ENCODE results near the gene CDKN1A. TPM values are rescaled to one million over a fixed set of nuclear protein-coding genes. Genes with fewer than 3 reads are reported as not detected.

CDKN1A gene
- total and polyA plus RNA-seq, 10 of the 15 experiments (the other 5 are each of a cell fraction or from before 2014, with no cell fraction given) = 25.2 to 637 (median 216) TPM

DNA sequence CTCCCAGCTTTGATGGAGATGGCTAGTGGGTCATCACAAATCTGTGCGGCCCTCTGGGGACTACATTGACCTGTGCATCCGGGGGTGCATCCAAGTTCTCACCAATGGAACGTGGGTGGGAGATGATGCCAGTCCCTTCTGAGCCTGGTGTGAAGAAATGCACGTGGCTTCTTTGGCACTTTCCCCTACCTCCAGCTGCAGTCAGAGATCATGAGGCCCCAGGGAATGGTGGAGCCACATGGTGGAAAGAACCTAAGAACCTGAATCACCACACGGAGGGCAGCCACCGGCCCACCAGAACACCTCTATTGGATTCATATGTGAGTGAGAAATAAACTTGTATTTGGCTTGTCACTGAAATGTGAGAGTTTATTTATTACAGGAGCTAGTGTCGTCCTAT, 9.9 kb upstream of the CDKN1A start:
- ChIA-PET RAD21 (ENCODE audit: unreplicated experiment) (interaction anchor here (0.5 to 8.0 kb wide), 6 partner anchors 10 to 310 kb away, joined by 3 to 195 read pairs (median 4); partner anchors contain the start of gene CDKN1A), POLR2A (interaction anchor here (1.6 to 10.4 kb wide), 5 partner anchors 9 to 87 kb away, joined by 3 to 243 read pairs (median 9); partner anchors contain the start of gene CDKN1A), SMC1A (ENCODE audit: uncharacterized antibody, unreplicated experiment) (interaction anchor here (1.2 to 17.5 kb wide), 4 partner anchors 10 to 86 kb away, joined by 4 to 240 read pairs (median 122); partner anchors contain the start of gene CDKN1A), CTCF (interaction anchor here (0.8 to 8.6 kb wide), 7 partner anchors 11 to 90 kb away, joined by 3 to 146 read pairs (median 25); partner anchors contain the start of gene CDKN1A)
- Histone ChIP-seq H3K79me2 (ENCODE audit: control insufficient read depth, insufficient read depth, low read length) (peaks cover 1% of the 10 kb centered on the region; the same call in 1 of the 2 replicates), H3K4me3 (no peak overlapping the region), H3K9me3 (replicated peaks; ENCODE audit: control insufficient read depth, insufficient read depth, low read length) (no peaks in the 10 kb centered on the region), H3K27ac (ENCODE audit: control insufficient read depth, insufficient read depth) (no peak overlapping the region), H3K9ac (ENCODE audit: control insufficient read depth, insufficient read depth, low read length) (no peak overlapping the region), H3K4me2 (ENCODE audit: control insufficient read depth, insufficient read depth) (0 out of 2 replicates have a peak overlapping the region, but pooled peaks have one; percentile 12), H2AFZ (ENCODE audit: control insufficient read depth, low read depth, low read length) (no peak overlapping the region), H3K36me3 (ENCODE audit: control insufficient read depth in 2 of 2, insufficient read depth in 2 of 2, low read length in 1 of 2) (no peaks in the 10 kb centered on the region), H4K20me1 (ENCODE audit: control insufficient read depth, insufficient read depth) (no peaks in the 10 kb centered on the region), H3K4me1 (ENCODE audit: control insufficient read depth, insufficient read depth, low read length) (peaks cover 47% of the 10 kb centered on the region), H3K27me3 (replicated peaks in 1 of 2; ENCODE audit: control insufficient read depth in 2 of 2, insufficient read depth in 2 of 2, low read length in 1 of 2) (no peaks in the 10 kb centered on the region)
- WGBS (ENCODE audit: insufficient coverage, insufficient replicate concordance, low lambda C conversion rate, missing lambda C conversion rate) = 74% methylated on average over 7 of the region's 7 CpGs
- in situ Hi-C loops (cut with MboI) (no loop called here), intact Hi-C loops (cut with micrococcal nuclease; ENCODE audit: unreplicated experiment) (no loop called here)
- ATAC-seq = no peak
- TF ChIP-seq SMARCA5 (IDR thresholded peaks at IDR 0.05) = no peak
- TF ChIP-seq IKZF1 (conservative IDR thresholded peaks at IDR 0.05) = 0 out of 2 replicates have a peak, but pooled peaks have one; percentile 15
- FAIRE-seq = no peak
- no peak for DNase-seq (ENCODE audit: low read depth, low spot score)
- BruUV-seq (replicated peaks) = no TSS peak

DNA sequence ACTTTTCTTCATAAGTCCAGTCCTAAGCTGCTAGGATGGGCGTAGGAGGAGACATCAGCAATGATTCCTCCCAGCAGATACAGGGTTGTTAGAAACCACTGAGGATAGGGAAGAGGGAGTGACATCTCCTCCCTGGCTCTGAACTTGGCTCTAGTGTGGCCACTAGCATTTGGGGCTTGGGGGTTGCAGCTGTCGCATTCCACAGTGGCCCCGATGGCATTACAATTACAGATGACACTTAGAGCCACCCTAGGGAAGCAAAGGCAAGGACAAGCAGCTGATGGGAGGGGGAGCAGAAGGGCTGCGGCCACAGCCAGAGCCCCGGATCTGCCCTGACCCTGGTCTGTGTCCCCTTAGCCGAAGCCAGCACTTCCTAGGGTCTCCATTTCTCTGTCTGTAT, 9.5 kb upstream of the CDKN1A start:
- Histone ChIP-seq H3K79me2 (ENCODE audit: control insufficient read depth, insufficient read depth, low read length) (peaks cover 1% of the 10 kb centered on the region; the same call in 1 of the 2 replicates), H3K4me2 (ENCODE audit: control insufficient read depth, insufficient read depth) (0 out of 2 replicates have a peak overlapping the region, but pooled peaks have one; percentile 12), H3K36me3 (ENCODE audit: control insufficient read depth in 2 of 2, insufficient read depth in 2 of 2, low read length in 1 of 2) (no peaks in the 10 kb centered on the region), H3K27me3 (replicated peaks in 1 of 2; ENCODE audit: control insufficient read depth in 2 of 2, insufficient read depth in 2 of 2, low read length in 1 of 2) (no peaks in the 10 kb centered on the region), H3K4me3 (no peak overlapping the region), H3K9me3 (replicated peaks; ENCODE audit: control insufficient read depth, insufficient read depth, low read length) (no peaks in the 10 kb centered on the region), H3K4me1 (ENCODE audit: control insufficient read depth, insufficient read depth, low read length) (peaks cover 43% of the 10 kb centered on the region), H3K27ac (ENCODE audit: control insufficient read depth, insufficient read depth) (no peak overlapping the region), H3K9ac (ENCODE audit: control insufficient read depth, insufficient read depth, low read length) (no peak overlapping the region), H2AFZ (ENCODE audit: control insufficient read depth, low read depth, low read length) (no peak overlapping the region), H4K20me1 (ENCODE audit: control insufficient read depth, insufficient read depth) (no peaks in the 10 kb centered on the region)
- ATAC-seq = no peak
- intact Hi-C loops (cut with micrococcal nuclease; ENCODE audit: unreplicated experiment) (no loop called here), in situ Hi-C loops (cut with MboI) (no loop called here)
- RAD21 ChIA-PET (ENCODE audit: unreplicated experiment) = interaction anchor here (1.5 to 8.0 kb wide), 3 partner anchors 10 to 40 kb away, joined by 3 to 195 read pairs (median 6); partner anchors contain the start of gene CDKN1A
- BruUV-seq (replicated peaks) = no TSS peak
- TF ChIP-seq ZNF274 (IDR thresholded peaks at IDR 0.05; ENCODE audit: insufficient read depth, insufficient read length) = no peak
- CTCF ChIA-PET = interaction anchor here (0.6 to 8.6 kb wide), 7 partner anchors 10 to 1404 kb away, joined by 3 to 146 read pairs (median 25); partner anchors contain the start of gene CDKN1A
- no peak for DNase-seq (ENCODE audit: low read depth, low spot score)
- no peak for FAIRE-seq
- POLR2A ChIA-PET = interaction anchor here (2.1 to 10.4 kb wide), 3 partner anchors 9 to 87 kb away, joined by 9 to 243 read pairs (median 104); partner anchors contain the start of gene CDKN1A
- WGBS (ENCODE audit: insufficient coverage, insufficient replicate concordance, low lambda C conversion rate, missing lambda C conversion rate) = 94% methylated on average over 6 of the region's 6 CpGs
- SMC1A ChIA-PET (ENCODE audit: uncharacterized antibody, unreplicated experiment) = interaction anchor here (0.7 to 17.5 kb wide), 5 partner anchors 9 to 86 kb away, joined by 4 to 240 read pairs (median 46); partner anchors contain the start of gene CDKN1A
